HG02642 (cell line): ENCODE measurements around the gene RSPO3.

Source experiments
- ATAC-seq: cut with Tn5 transposase; IDR thresholded peaks from one replicate; pipeline ENCODE4 v1.9.1; 2021; ENCODE audit warnings: mild to moderate bottlenecking; ENCODE audit not compliant: unreplicated experiment, poor library complexity

Gene RSPO3

DNA sequence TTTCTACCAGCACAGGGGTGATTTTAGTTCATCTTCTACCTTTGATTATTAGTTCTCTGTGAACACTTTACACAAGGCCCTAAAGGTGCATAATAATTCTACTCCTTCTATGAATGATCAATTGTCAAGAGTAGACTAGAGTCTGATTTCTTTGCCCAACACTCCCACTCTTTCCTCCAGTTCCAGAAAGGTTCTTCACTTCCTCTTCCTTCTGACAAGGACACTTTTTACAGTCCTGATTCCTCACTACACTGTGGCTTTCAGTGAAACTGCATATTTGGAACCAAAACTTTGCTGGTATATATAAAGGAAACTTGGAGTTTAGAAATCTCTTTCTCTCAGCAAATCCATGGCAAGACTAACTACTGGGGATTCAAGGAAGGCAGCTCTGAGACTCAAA is 10.6 kb upstream of the RSPO3 start:
- ATAC-seq = no peak

DNA sequence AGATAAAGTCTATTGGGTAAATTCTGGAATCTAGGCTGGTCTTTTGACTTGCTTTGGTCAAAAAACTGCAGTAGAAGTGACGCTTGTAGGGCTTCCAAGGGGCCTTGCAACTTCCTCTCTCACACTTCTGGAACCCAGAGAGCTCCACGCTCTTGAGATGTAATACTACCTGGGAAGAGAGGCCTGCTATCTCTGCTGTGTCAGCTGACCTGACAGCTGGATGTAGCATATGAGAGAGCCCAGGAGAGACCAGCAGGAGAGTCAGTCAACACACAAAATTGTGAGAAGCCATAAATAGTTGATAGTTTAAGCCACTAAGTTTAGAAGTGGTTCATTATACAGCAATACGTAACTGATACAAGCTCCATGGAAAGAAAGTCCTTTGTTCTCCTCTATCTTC is 7.8 kb upstream of the RSPO3 start:
- no peak for ATAC-seq

DNA sequence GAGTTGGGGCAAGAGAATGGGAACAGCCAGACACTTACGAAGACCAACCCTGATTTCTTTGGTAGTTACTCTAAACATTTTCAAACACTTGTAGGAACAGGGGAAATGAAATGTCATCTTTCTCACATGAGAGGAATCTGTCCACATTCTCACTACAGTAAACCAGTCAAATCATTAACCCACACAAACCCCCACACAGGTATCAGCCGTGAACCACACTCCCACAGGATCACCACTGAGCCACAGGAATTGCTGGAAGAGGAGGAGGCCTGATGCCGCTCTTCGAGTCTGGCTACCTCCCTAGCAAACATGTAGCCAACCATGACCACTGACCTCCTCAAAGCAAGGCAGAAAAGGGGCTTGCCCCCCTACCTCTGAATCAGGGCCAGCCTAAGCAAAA is 6.9 kb upstream of the RSPO3 start:
- ATAC-seq = no peak

DNA sequence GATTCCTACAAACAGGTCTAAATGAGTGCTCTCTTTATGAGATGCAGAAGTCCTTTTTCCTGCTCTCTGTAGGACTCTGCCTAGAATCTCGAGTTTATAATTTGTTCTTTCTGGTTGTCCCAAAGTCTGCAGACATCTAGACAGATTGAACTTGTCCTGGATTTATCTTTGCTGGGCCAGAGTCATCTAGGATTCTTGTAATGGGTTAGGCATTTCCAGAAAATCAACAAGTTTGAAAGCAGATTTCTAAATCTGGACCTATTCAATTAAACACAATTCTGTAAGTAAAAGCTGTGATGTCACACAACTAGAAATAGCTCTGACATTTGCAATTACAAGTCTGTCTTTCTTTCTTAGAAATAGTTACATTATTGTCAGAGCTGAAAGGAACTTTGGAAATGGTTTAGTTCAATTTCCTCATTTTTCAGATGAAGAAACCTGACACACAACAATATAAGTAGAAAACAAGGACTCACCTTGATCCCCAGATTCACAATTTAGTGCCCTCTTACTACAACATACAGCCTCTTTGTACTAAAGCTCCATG is 4.2 kb upstream of the RSPO3 start:
- no peak for ATAC-seq

- ATAC-seq = no peak
Observed at GRCh38 chr6:127115084-127115655, 3.3 kb upstream of the RSPO3 start.

GRCh38 chr6:127115746-127116145 is 2.7 kb upstream of the RSPO3 start:
- no peak for ATAC-seq

DNA sequence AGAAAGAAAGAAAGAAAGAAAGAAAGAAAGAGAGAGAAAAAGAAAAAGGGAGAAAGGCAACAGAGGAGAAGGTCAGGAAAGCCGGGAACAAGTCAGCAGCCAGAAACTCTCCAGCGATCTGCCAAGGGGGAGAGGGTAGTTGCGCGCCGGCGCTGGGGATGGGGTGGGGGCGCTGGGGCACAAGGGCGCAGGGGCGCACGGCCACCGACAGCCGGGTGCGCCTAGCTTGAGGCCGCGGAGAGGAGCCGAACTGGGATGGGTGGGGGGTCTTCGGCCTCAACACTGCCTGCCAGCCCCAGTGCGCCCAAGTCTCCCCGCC is 533 bp upstream of the RSPO3 start:
- no peak for ATAC-seq

- ATAC-seq = peak; percentile 47
Observed at GRCh38 chr6:127119102-127120022, 891 bp downstream of the RSPO3 start.

- ATAC-seq = peak; percentile 6
Observed at GRCh38 chr6:127120023-127120786, 1.7 kb downstream of the RSPO3 start.

- peak; percentile 86 for ATAC-seq
Observed at GRCh38 chr6:127120787-127121636, 2.5 kb downstream of the RSPO3 start.

DNA sequence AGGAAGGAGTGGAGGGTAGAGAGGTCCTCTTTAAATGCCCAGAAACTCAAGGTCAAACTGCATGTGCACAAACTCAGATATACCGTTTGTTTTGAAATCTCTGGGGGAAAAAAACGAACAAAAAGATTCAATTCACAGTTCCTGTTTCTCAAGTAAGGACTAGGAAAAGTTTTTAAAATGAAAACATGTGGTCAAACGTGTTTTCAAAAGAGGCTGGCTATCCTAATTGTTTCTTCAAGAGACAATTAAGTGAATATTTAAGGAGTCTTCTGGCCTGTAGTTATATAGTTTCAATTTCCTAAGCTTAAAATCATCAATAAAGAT is 3.1 kb downstream of the RSPO3 start:
- ATAC-seq = no peak

- ATAC-seq = no peak
Observed at GRCh38 chr6:127124172-127124571, 5.7 kb downstream of the RSPO3 start.

GRCh38 chr6:127124680-127125079 is 6.2 kb downstream of the RSPO3 start:
- no peak for ATAC-seq

DNA sequence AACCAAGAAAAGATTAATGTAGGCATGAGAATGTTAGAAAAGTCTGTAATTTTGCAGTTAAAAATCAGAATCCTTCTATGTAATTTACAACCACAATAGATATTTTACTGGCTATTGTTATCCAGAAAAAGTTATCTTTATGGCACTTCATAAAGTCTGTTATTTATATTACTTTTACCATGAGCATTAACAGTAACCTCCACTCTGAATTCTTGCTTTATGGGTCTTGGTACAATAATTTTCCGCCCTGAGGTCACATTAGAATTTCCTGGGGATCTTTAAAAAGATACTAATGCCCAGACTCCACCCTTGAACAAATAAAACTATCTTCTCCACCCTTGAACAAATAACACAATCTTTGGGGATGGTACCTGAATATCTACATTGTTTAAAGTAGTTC is 9.6 kb downstream of the RSPO3 start:
- ATAC-seq = no peak

- ATAC-seq = no peak
Observed at GRCh38 chr6:127129251-127129650, 10.8 kb downstream of the RSPO3 start.

- no peak for ATAC-seq
Observed at GRCh38 chr6:127131275-127131674, 12.8 kb downstream of the RSPO3 start.

DNA sequence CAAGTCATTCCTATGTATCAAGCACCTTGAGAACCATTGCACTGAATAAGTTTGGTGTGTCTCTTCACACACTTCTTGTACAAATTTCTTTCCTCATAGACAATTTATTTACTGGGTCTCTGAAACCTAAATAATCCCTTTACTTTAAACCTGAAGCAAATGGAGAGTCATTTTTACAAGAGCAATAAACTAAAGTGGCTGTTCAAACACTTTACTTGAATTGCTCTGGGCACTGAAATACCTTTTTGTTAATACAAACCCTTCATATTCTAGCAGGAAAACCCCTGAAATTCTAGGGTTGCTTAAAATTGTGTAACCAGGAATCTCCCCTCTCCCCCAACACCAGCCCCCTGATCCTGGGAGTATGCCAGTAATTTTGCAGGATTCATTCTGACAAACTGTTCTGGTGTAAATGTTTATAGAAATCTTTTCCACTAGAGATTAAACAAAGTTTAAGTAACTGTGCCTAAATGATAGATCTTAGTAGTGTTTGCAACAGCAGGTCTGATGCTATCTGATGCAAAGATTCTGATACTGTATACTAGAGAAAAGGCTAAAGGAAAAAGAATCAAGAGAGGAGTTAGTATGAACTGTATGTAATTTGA is 13.4 kb downstream of the RSPO3 start:
- ATAC-seq = no peak

- ATAC-seq = no peak
Observed at GRCh38 chr6:127134136-127134535, 15.7 kb downstream of the RSPO3 start.

DNA sequence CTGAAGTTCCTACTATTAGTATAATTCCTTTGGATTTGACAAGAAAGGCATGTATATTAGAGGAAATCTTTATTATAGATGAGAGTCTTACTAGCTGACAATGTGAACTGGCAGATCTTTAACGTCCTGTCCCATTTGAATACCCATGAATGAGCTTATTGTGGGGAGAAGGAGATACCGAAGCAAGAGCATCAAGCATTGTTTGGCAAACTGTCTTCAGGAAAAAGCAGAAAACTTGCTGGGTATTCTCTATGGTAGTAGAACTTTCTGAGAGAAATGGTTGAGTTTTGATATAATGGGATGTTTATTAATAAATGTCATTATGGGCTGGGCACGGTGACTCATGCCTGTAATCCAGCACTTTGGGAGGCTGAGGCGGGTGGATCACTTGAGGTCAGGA is 18.3 kb downstream of the RSPO3 start:
- no peak for ATAC-seq

DNA sequence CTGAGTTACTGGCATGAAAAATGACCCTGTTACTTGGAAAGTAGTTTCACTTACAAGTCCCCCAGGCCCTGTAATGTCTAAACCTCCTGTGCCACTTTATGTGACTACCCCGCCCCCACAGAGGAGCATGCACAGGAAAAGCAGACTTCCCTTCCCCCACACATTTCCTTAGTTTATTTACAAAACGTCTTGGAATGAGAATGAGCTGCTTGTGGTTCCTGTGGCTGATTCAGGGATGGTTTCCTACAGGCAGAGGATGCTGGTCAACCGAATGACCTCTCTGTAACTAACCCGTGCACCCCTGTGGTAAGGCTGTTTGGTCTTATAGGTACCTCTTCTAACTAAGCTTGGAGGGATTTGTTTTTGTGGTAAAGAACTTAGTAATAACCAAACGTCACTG is 28.5 kb downstream of the RSPO3 start:
- ATAC-seq = no peak
